SH-SY5Y (cell line): Measurements from ENCODE around the gene ISL2.

Experiments
- GATA2 ChIP-seq: IDR thresholded peaks from 2 replicates; pipeline ENCODE4 v1.6.1; 2011; ENCODE audit warnings: mild to moderate bottlenecking, low read depth, low read length
- GATA3 ChIP-seq: IDR thresholded peaks from 2 replicates; pipeline ENCODE4 v1.6.1; 2011; ENCODE audit warnings: low read depth, mild to moderate bottlenecking, low read length, moderate library complexity

DNA sequence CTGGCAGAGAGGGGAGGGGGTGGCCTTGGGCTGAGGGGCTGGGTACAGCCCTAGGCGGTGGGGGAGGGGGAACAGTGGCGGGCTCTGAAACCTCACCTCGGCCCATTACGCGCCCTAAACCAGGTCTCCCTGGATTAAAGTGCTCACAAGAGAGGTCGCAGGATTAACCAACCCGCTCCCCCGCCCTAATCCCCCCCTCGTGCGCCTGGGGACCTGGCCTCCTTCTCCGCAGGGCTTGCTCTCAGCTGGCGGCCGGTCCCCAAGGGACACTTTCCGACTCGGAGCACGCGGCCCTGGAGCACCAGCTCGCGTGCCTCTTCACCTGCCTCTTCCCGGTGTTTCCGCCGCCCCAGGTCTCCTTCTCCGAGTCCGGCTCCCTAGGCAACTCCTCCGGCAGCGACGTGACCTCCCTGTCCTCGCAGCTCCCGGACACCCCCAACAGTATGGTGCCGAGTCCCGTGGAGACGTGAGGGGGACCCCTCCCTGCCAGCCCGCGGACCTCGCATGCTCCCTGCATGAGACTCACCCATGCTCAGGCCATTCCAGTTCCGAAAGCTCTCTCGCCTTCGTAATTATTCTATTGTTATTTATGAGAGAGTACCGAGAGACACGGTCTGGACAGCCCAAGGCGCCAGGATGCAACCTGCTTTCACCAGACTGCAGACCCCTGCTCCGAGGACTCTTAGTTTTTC lies 4.9 kb downstream of the ISL2 start:
- TF ChIP-seq GATA2 (no peak), GATA3 (no peak)
